HG03108 (cell line): ENCODE results near the gene CYSLTR2.

Experiments used
- ATAC-seq: cut with Tn5 transposase; IDR thresholded peaks from one replicate; pipeline ENCODE4 v1.9.1; 2021; ENCODE audit warnings: moderate library complexity; ENCODE audit not compliant: unreplicated experiment

The CYSLTR2 gene

DNA sequence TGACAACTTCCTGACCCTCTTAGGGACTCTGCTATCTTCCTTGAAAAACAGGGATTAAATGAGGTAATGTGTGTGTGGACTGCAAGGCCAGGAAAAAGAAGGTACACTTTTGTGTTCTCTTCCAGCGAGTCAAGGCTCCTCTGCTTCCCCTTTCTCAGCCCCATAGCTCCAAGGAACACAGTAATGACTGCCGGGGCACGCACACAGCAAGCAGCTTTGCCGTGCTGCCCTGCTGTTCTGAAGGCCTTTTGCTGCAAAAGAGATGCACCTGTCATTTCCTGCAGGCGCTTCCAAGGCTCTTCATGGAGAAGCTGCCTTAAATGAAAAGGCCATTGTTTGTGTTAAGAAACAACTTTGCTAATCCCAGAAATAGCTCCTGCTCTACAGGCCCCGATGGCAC lies 84.6 kb downstream of the CYSLTR2 start:
- ATAC-seq = no peak

DNA sequence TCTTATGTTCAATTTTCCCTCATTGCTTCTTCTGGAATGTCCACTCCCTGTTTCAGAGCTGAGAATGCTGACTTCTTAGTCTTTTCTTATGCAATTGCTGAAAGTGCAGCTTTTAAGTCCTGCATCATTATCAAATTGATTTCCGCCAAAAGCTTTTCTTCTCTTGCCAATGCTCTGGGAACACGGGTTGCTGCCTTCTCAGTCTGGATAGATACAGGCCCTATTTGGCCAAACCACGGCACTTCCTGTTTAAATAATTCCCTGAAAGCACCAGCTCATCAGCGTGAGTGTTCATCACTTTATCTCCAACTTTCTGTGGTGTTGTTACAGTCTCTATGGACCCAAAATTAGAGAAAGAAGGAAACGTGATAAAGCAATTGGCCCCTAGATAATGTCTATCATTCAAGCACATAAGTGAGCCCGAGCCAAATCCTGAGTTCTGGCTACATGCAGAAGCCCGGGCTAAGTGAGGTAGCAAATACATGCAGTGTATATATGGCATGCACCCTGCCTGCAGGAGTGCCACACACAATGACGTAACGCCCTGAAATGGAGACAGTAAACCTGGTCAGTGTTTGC lies 85.7 kb downstream of the CYSLTR2 start:
- no peak for ATAC-seq

DNA sequence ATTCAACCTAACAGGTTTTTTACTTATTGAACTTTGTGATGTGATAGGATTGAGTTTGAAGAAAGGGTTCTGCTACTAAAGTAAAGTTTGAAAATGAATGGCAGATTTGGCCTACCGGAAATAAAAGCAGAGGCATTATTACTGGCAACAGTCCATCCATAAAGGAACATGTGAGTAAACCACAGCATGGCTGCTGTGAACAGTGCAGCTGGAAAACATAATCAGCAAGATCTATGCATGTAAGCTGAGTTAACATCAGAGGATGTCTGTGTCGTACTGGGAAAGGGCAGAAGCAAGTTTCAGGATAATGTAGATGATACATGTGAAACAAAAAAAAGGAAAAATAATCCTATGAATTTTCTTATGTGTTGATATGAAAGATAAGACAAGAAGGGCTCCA lies 87.6 kb downstream of the CYSLTR2 start:
- ATAC-seq = no peak

DNA sequence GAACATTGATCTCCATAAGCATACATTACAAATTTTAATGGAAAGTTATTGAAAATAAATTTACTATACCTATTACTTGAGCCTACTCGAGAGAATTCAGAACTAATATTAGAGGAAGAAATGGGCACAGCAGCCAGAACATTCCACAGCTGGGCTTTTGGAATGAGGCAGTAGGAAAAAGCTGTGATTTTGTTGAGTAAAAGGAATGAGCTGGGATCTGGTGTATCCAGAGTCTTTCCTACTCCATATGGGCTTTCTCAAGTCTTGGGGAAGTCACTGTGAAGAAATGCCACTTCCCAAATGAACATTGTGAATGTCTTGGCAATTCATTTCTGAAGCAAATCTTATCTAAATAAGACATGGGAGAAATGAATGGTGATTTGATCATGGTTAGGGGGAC lies 93.1 kb downstream of the CYSLTR2 start:
- ATAC-seq = no peak

DNA sequence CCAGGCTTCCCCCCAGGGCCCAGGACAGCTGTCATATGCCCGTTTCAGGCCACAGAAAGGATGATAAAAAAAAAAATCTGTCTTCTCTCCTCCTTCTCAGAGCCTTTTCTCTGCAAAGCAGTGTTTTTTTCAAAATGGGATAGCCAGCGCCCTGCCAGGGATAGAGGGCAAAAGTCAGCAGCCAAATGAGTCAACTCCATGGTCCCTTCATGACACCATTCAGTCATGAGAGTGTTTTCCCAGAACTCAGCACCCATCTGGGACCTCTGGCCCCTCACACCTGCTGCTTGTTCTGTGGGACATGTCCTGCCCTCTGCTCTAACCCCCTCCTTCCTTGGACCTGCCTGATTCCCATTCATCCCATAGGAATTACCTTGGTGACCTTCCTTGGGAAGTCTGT lies 95.0 kb downstream of the CYSLTR2 start:
- ATAC-seq = no peak

DNA sequence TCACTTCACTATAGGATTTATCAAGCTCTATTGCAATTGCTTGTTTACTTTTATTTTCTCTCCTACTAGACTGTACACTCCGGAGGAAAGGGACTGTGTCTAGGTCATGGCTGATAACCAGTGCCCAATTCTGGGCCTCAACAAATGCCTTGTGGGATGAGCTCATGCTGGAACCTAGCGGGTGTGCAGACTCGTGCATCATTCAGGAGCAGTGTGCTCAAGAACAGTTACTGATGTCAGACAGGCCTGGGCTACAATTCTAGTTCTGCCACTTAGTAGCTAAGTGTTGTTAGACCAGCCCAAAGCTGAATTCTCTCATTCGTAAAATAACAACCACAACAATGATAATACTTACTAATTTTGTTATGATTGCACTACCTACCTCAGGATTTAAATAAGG lies 95.4 kb downstream of the CYSLTR2 start:
- no peak for ATAC-seq

DNA sequence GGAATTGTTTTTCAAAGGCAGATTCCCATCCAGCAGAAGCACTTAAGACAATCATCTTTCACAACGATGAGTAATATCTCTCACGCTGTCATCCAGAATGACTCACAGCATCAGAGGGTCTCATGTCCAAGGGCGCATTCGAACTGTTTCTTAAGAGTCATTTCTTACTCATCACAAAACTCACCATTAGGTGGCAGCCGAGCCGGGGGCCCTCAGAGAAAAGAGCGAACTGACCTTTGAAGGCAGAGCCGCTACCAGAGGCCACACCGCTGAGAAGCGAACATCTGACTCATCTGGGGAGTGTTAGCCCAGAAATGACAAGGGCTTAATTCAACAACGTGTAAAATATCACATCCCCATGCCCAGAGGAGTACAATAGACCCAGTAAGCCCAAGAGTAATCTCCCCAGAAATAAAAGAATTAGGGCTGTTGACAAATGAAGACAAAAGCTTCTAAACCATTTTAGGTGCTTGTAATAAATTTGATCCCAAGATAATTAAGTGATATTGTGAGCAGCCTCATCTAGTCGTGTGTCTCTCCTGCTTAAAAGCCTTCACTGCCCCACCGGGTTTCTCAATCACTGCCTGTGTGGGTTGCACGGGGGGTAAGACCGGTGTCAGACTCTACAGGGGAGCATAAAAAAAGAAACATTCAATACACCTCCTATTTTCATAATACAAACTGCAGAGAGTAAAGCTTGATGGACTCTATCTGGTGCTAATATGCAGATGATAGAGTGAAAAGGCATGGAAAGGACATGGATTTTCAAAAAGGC lies 96.2 kb downstream of the CYSLTR2 start:
- peak; percentile 78 for ATAC-seq

DNA sequence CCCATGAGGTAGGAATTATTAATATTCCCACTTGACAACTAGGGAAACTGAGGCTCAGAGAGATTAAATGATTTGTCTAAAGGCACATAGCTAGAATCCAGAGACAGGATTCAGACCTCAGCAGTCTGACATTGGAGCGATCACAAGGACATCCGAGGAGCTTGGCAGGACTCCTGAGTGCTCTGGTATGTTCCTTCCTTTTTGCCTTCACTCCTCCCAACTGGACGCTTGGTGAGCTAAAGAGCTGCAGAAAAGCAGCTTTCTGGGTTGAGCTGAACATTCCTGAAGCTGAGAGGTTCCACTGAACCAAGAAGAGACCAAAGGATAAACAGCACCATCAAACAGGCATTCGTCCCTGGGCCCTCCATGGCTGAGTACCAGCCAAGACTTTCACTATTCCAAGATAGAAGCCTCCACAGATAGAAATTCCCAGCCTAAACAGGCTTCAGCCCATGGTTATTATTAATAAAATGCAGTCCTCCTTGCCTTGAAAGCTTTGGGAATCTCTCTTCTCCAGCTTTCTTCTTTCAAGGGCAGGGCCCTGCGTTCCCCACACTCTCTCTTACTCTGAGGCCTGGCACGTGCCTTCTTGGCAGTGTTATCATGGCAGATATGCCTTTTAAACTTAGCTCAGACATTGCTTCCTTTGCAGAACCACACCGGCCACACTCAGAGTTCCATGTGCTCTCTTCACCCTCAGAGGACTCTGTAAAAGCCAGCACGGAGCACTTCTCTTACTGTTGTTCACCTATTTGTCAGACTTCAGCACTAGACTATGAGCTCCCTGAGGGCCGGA lies 97.1 kb downstream of the CYSLTR2 start:
- ATAC-seq = no peak

DNA sequence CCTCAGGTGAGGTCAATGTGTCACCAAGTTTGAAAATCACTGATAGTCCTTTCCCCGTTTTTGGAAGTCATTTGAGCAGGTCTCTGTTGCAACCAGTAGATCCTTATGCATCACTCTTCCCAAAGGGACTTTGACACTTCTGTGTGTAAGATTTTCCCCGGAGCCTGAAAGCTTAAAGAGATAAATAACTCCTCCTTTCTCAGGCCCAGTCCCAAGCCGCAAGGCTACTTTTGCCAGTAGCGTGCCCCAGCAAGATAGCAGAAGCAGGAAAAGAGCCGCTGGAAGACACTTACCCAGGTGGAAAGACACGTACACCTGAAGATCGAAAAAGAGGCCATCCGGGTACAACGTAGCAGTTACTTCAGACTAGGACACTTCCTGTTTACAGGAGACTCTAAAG lies 106.9 kb downstream of the CYSLTR2 start:
- ATAC-seq = no peak
